ENCODE measurements around the gene ITPR1.
A peak's percentile ranks its signal among the peaks of the same experiment; 100 is the strongest.

ITPR1 gene

DNA sequence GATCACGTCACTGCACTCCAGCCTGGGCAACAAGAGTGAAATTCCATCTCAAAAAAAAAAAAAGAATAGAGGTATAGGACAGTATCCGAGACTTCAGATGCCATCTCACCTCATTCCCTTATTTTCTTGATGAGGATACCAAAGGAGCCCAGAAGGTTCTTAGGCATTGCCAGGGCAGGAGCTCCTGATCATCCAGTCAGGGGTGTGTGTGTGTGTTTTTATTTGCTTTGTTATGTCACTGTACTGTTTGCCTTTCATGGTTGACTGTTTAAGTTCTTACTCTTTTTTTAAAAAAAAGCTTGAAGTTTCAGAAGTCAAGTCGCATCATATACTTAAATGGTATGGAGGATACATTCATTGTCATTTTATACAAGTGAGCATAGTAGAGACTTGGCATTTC, 346.1 kb downstream of the ITPR1 start:
- no peak for DNase-seq

DNA sequence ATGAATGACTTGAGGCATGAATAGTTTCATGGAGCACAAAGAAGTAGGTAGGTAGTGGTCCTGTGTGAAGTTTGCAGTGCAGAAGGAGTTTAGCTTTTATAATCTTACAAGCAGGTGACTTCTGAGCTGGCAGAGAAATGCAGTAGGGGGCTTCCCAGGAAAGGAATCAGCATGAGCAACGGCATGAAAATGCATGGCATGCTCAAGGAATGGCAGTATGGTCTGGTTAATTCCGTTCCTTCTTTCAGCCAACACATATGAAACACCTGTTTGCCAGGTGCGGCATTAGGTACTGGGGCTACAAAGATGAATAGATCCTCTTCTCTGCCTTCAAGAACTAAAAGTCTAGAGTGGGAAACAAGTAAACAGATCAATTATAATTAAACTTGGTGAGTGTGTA, 348.1 kb downstream of the ITPR1 start:
- no peak for DNase-seq

DNA sequence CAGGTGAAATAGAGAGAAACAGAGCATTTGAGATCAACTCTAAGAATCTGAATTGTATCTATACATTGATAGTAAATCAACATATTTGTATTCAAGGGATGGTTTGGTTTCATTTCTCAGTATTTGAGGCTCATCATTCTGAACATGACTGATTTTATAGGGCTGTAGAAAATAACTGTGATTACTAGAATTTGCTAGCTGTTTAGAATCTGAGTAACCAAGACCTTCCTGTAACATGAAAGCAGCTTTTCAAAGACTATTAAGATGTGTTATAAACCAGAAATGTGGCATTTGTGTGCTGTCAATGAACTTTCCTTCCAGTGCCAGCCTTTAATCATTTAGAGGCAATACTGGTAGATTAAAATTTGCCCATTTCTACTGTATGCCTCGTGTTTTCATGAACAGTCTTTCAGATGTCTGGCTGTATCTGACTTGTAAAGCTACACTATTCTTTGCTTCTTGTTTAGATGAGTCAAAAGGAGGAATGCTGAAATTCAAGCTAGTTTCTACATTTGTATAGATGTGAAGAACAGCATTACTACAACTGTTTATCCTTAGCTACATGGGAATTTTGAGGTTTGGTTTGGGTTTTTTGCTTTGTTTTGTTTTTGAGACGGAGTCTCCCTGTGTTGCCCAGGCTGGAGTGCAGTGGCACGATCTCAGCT, 348.8 kb downstream of the ITPR1 start:
- no peak for DNase-seq

- no peak for DNase-seq
Observed at GRCh38 chr3:4843619-4844018, 350.5 kb downstream of the ITPR1 start.

GRCh38 chr3:4845882-4846281, 352.7 kb downstream of the ITPR1 start:
- DNase-seq = peak; percentile 70

- DNase-seq = no peak
Observed at GRCh38 chr3:4846543-4846942, 353.4 kb downstream of the ITPR1 start.

DNA sequence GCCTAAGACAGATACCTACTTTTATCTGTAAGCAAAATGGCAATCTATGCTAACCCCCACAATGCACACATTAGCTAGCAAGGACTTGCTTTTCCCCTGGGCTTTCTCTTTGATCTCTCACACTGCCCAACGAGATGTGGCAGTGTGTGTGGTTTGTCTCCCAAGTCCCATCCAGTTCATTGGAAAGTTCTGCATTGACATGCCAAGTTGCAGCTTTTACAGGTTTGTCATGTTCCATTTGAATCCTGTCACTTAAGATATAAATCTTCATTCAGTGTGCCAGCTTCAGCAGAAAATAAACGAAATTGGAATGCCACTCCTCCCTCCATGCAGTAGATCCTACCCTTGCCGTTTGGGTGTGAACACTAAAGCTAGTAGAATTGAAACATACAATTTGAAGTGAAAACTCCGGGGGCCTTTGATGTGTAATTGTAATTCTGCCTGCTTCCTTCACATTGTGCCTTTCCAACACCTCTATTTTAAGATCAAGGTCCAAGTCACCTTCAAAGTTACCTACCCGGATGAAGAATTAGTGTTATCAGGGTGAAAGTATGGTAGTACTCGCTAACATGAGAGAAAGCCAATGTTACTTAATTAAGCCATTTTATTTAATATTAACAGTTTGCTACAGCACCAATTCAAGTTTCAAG, 355.2 kb downstream of the ITPR1 start:
- no peak for DNase-seq

DNA sequence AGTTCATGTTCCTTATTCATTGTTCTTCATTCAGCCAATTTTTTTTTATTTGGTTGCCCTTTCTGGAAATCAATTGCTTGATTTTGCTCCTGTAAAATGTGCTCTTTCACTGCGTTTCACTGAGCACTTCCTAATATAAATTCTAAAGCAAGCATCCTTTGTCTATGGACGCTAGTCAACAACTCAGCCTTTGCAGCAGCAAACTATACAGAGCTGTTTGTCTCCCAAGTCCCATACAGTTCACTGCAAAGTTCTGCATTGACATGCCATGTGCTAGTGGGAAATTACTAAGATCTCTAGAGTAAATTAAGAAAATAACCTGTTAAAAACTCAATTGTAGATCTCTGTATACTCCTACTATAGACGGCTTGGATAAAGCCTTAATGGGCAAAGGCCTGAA, 356.0 kb downstream of the ITPR1 start:
- DNase-seq = no peak

DNA sequence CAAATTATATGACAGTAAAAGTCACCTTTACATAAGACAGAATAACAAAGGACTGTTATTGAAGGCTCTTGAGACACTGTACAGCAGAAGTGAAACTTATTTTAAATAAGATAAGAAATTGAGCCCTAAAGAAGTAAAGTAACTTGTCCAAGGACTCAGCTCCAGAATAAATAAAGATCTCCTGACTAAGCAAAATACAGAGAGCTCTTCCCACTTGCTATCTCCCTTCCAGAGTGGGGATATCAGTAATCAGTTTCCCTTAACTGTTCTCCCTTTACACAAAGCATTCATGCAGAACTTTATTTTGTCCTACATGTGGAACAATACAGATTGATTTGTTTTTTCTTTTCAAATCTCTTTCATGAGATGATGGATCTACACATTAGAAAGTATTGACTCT, 356.6 kb downstream of the ITPR1 start:
- DNase-seq = no peak

DNA sequence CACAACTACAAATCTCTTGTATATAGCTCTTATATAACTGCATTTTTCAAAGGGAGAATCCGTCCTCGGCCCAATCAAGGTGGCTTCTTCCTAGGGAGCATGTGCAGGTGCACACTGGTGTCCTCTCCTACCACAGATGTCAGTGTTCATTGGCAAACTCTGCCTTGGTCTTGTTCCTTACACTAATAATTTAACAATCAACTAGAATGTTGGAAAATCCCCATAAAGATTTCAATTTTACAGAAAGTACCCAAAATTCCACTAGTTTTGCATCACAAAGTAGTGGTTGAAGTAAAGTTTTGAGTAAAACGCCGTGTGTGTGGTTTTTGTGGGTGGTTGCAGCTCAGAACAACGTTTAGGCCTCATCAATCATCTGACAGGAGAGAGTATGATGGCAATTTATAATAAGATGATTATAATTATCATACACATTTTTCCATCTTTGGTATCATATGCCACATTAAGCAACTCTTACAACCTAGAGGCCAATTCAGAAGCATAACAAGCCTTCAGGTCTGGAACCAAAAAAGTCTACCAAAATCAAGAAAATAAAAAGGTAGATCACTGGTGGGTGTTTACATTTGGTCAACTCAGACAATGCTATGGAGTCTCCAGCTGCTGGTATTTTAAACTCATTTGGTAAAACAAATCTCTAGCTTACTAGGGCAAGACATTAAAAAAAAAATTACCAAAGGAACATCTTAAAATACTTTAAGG, 357.2 kb downstream of the ITPR1 start:
- peak; percentile 53 for DNase-seq

DNA sequence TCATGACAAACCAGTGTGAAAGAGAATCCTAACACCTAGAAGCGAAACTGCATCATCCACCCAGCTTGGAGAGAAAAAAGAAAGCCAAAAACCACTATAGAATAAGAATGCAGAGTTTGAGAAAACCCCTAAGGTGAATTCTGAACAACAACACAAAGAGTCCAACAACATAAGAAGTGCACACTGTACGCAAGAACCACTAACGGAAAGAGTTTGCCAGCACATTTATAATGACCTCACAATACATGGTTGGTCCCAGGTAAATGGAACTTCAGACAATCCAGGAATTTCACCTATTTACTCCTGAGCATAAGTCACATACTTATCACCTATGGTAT, 357.7 kb downstream of the ITPR1 start:
- DNase-seq = peak; percentile 74

DNA sequence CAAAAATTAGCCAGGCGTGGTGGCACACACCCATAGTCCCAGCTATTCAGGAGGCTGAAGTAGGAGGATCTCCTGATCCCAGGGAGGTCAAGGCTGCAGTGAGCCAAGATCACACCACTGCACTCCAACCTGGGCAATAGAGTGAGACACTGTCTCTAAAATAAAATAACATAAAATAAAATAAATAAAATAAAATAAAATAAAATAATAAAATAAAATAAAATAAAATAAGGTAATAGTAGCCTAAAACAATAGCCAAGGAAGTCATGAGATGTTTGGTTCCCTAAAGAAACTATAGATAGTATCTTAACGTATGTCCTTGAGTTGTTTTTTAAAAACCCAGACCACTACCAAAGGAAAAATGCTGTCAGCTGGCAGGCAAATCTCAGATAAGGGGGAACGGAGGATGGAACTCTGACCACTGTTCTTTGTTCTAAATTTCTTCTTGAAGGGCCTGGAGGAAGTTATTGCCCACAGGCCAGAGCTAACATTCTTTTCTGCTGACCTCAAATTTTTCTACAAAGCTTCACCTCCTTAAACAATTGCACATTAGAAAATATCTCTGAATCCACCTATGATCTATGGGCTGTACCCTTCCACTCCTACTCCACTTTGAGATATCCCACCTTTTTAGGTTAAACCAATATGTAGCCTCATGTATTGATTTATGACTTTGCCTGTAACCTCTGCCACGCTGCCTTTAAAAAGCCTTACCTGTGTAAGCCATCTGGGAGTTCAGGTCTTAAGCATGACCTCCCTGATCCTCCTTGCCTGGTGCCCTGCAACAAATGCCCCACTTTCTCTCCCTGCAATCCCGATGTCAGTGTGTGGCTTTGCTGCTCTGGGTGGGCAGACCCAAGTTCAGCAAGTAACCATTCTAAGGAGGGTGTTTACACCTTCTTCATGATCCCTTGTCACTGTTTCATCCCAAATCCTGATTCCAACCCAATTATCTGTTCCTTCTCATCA, 359.9 kb downstream of the ITPR1 start:
- DNase-seq = no peak

DNA sequence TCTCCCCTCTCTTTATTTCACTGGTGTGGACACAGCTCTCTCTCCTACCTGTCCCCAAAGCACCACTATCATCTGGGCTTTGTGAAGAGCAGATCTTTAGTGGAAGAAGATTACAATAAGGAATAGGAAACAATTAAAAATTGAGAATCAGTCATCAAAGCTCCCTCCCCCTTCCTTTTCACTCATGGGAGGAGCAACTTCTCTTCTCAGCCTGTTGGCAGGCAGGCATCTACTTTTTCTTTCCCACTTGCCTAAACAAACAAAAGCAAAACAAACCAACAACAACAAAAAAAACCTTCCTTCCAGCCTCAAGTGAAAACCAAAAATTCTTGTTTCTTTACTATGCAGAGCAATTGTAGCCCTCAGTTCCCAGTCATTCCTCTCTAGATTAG, 360.6 kb downstream of the ITPR1 start:
- DNase-seq = no peak

- no peak for DNase-seq
Observed at GRCh38 chr3:4855676-4856075, 362.5 kb downstream of the ITPR1 start.

GRCh38 chr3:4856136-4856535, 363.0 kb downstream of the ITPR1 start:
- DNase-seq = no peak

DNA sequence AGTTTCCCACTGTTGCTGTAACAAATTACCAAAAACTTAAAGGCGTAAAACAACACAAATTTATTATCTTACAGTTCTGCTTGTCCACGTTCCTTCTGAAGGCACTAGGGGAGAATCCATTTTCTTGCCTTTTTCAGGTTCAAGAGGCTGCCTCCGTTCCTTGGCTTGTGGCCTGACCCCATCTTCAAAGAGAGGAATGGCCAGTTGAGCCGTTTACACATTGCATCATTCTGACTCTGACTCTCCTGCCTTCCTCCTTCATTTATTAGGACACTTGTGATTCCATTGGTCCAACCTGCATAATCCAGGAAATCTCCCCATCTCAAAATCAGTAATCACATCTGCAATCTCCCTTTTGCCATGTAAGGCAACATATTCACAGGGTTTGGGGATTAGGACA, 363.4 kb downstream of the ITPR1 start:
- no peak for DNase-seq

GRCh38 chr3:4856986-4857385, 363.8 kb downstream of the ITPR1 start:
- no peak for DNase-seq

DNA sequence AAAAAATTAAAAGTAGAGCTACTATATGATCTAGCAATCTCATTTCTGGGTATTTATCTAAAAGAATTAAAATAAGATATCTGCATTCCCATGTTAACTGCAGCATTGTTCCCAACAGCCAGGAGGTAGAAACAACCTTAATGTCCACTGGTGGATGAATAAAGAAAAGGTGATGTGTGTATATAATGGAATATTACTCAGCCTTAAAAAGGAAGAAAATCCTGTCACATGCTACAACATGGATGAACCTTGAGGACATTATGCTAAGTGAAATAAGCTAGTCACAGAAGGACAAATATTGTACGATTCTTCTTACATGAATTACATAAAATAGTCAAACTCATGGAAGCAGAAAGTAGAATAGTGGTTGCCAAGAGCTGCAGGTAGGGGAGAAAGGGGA, 366.6 kb downstream of the ITPR1 start:
- no peak for DNase-seq

DNA sequence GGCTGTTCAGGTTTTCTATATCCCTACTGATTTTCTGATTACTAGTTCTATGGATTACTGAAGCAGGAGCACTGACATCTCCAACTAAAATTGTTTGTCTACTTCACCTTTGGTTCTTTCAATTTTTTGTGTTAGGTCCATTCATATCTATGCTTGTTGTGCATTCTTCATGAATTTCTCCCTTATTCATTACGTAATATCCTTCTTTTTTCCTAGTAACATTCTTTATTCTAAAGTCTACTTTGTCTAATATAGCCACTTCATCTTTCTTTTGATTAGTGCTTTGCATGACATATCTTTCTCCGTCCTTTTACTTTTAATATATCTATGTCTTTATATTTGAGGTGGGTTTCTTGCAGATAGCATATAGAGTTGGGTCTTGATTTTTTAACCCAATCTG, 369.8 kb downstream of the ITPR1 start:
- DNase-seq = no peak

GRCh38 chr3:4864503-4864902, 371.4 kb downstream of the ITPR1 start:
- DNase-seq = no peak

DNA sequence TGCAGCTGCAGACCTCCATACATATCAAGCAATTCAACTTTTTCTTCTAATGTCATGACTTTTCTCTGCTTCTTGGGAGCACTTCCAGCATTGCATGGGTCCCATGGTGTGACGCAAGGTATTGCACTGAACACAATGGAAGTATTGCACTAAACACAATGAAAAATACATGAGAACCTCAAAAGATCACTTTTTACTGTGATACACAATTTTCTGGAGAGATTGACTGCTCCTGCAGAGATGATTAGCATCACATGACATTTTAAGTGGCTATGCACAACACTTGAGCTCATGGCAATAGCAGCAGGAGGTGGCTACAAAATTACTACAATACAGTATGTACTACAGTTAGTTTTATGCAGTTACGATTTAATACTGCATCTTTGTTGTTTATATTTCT, 372.6 kb downstream of the ITPR1 start:
- no peak for DNase-seq

GRCh38 chr3:4866866-4867265, 373.7 kb downstream of the ITPR1 start:
- peak; percentile 57 for DNase-seq

DNA sequence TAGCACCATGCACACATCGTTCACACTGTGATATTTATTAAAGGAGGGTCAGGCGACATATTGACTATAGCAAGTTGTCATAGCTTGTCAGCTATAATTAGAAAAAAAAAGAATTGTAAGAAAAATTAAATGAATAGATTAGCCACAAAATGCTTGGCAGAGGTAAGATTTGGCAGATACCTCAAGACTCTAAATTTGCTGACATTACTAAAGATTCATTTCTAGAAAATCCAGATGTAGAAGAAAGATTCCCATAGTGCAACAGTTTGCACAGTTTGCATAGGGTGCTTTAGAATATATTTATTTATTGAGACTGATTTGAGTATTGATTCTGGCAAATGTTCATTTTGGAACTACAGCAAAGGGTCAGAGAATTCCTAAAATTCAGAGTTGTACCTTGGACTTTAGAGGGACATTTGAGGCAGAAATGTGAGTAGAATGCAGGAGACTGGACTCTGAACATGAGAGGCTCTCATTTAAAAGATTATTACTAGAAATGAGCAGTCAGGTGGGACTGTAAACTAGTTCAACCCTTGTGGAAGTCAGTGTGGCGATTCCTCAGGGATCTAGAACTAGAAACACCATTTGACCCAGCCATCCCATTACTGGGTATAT, 384.1 kb downstream of the ITPR1 start:
- DNase-seq = no peak

Data from CD4-positive, alpha-beta T cell treated with Interleukin-10 for 1 hour (primary cell).